NAMALWA (cell line): ENCODE results near the gene ANAPC7.
A peak's percentile ranks its signal among the peaks of the same experiment; 100 is the strongest.

Experiments used
- DNase-seq: peaks from one replicate; pipeline ENCODE4 v3.0.0-alpha.2; 2015; ENCODE audit warnings: low spot score

The ANAPC7 gene

GRCh38 chr12:110373962-110374611 lies 29.4 kb downstream of the ANAPC7 start:
- DNase-seq, result no peak

GRCh38 chr12:110373425-110373824 lies 30.1 kb downstream of the ANAPC7 start:
- DNase-seq, result no peak

- no peak for DNase-seq
Observed at GRCh38 chr12:110373025-110373424, 30.5 kb downstream of the ANAPC7 start.

- no peak for DNase-seq
Observed at GRCh38 chr12:110372056-110372425, 31.5 kb downstream of the ANAPC7 start.

GRCh38 chr12:110371408-110372055 lies 32.0 kb downstream of the ANAPC7 start:
- DNase-seq, result peak; percentile 84

GRCh38 chr12:110370732-110371231 lies 32.7 kb downstream of the ANAPC7 start:
- DNase-seq, result no peak

- DNase-seq, result no peak
Observed at GRCh38 chr12:110369992-110370391, 33.5 kb downstream of the ANAPC7 start.

GRCh38 chr12:110367181-110367864 lies 36.2 kb downstream of the ANAPC7 start:
- DNase-seq, result no peak

- DNase-seq, result no peak
Observed at GRCh38 chr12:110366321-110367142, 37.0 kb downstream of the ANAPC7 start.

GRCh38 chr12:110365489-110366320 lies 37.8 kb downstream of the ANAPC7 start:
- no peak for DNase-seq

GRCh38 chr12:110361216-110361615 lies 42.3 kb downstream of the ANAPC7 start:
- DNase-seq, result no peak

GRCh38 chr12:110358384-110359097 lies 45.0 kb downstream of the ANAPC7 start:
- DNase-seq, result peak; percentile 42

GRCh38 chr12:110355073-110355472 lies 48.4 kb downstream of the ANAPC7 start:
- DNase-seq, result peak; percentile 70

GRCh38 chr12:110354172-110354780 lies 49.2 kb downstream of the ANAPC7 start:
- DNase-seq, result no peak

GRCh38 chr12:110353211-110353965 lies 50.1 kb downstream of the ANAPC7 start:
- DNase-seq, result no peak

- DNase-seq, result no peak
Observed at GRCh38 chr12:110352401-110352800, 51.1 kb downstream of the ANAPC7 start.

GRCh38 chr12:110351119-110351518 lies 52.4 kb downstream of the ANAPC7 start:
- no peak for DNase-seq

- peak; percentile 55 for DNase-seq
Observed at GRCh38 chr12:110349514-110350151, 53.9 kb downstream of the ANAPC7 start.

GRCh38 chr12:110349096-110349495 lies 54.4 kb downstream of the ANAPC7 start:
- no peak for DNase-seq
